ENCODE data around the gene ADGRF5.

DNA sequence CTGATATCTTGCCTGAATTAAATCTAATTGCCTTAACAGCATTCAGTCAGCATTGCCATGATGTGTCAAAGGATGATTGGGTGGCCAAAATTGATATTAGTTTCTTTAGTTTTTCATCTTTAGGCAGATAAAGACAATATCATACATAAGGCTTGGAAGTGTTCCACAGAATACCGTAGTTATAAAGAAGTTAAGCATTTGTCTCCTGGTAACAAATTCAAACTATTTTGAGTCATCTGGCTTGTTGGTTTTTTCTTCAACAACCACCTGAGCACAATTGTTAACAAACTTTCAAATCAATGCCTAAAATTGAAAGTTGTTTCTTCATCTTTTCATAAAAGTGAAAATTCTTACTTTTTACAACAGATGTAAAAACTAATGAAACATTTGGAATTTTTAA lies 47.5 kb upstream of the ADGRF5 start:
- TF ChIP-seq, protein P1, sequence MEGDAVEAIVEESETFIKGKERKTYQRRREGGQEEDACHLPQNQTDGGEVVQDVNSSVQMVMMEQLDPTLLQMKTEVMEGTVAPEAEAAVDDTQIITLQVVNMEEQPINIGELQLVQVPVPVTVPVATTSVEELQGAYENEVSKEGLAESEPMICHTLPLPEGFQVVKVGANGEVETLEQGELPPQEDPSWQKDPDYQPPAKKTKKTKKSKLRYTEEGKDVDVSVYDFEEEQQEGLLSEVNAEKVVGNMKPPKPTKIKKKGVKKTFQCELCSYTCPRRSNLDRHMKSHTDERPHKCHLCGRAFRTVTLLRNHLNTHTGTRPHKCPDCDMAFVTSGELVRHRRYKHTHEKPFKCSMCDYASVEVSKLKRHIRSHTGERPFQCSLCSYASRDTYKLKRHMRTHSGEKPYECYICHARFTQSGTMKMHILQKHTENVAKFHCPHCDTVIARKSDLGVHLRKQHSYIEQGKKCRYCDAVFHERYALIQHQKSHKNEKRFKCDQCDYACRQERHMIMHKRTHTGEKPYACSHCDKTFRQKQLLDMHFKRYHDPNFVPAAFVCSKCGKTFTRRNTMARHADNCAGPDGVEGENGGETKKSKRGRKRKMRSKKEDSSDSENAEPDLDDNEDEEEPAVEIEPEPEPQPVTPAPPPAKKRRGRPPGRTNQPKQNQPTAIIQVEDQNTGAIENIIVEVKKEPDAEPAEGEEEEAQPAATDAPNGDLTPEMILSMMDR (IDR thresholded peaks at IDR 0.05): no peak
- no peak for TF ChIP-seq POLR2A (IDR thresholded peaks at IDR 0.05)

Data from adrenal gland (tissue), 5 donors.